ENCODE results near the gene KCNMA1.

Gene KCNMA1

GRCh38 chr10:77357611-77358310 lies 279.8 kb downstream of the KCNMA1 start:
- TF ChIP-seq CTCF (IDR thresholded peaks at IDR 0.05), result no peak
- no peaks in the 10 kb centered on the region for H3K9me3 ChIP-seq
- H3K27ac ChIP-seq, result no peak overlapping the region
- H3K27me3 ChIP-seq, result peaks cover 5% of the 10 kb centered on the region
- no peak overlapping the region for H3K4me3 ChIP-seq (ENCODE audit: low read depth in 1 of 2, low read length in 1 of 2)
- no peaks in the 10 kb centered on the region for H3K4me1 ChIP-seq (ENCODE audit: control insufficient read depth in 1 of 2, insufficient read depth in 1 of 2, low read depth in 1 of 2, low read length in 1 of 2)
- no peaks in the 10 kb centered on the region for H3K36me3 ChIP-seq

- no peak for TF ChIP-seq CTCF (IDR thresholded peaks at IDR 0.05)
- no peaks in the 10 kb centered on the region for H3K4me1 ChIP-seq (ENCODE audit: control insufficient read depth in 1 of 2, insufficient read depth in 1 of 2, low read depth in 1 of 2, low read length in 1 of 2)
- no peaks in the 10 kb centered on the region for H3K9me3 ChIP-seq
- no peak overlapping the region for H3K27ac ChIP-seq
- H3K27me3 ChIP-seq, result peaks cover 5% of the 10 kb centered on the region
- no peak overlapping the region for H3K4me3 ChIP-seq (ENCODE audit: low read depth in 1 of 2, low read length in 1 of 2)
- no peaks in the 10 kb centered on the region for H3K36me3 ChIP-seq
Observed at GRCh38 chr10:77357185-77357584, 280.4 kb downstream of the KCNMA1 start.

GRCh38 chr10:77355844-77356243 lies 281.8 kb downstream of the KCNMA1 start:
- H3K36me3 ChIP-seq, result no peaks in the 10 kb centered on the region
- no peak overlapping the region for H3K27ac ChIP-seq
- no peak for TF ChIP-seq CTCF (IDR thresholded peaks at IDR 0.05)
- no peak overlapping the region for H3K4me3 ChIP-seq (ENCODE audit: low read depth in 1 of 2, low read length in 1 of 2)
- H3K4me1 ChIP-seq (ENCODE audit: control insufficient read depth in 1 of 2, insufficient read depth in 1 of 2, low read depth in 1 of 2, low read length in 1 of 2), result no peaks in the 10 kb centered on the region
- H3K9me3 ChIP-seq, result no peaks in the 10 kb centered on the region
- peaks cover 13% of the 10 kb centered on the region for H3K27me3 ChIP-seq

GRCh38 chr10:77351386-77351785 lies 286.2 kb downstream of the KCNMA1 start:
- TF ChIP-seq CTCF (IDR thresholded peaks at IDR 0.05), result no peak
- Histone ChIP-seq H3K9me3 (no peaks in the 10 kb centered on the region), H3K27ac (no peak overlapping the region)

GRCh38 chr10:77350711-77351119 lies 286.9 kb downstream of the KCNMA1 start:
- Histone ChIP-seq H3K4me1 (ENCODE audit: control insufficient read depth in 1 of 2, insufficient read depth in 1 of 2, low read depth in 1 of 2, low read length in 1 of 2) (no peaks in the 10 kb centered on the region), H3K36me3 (no peaks in the 10 kb centered on the region), H3K9me3 (no peaks in the 10 kb centered on the region), H3K27ac (no peak overlapping the region), H3K4me3 (ENCODE audit: low read depth in 1 of 2, low read length in 1 of 2) (no peak overlapping the region), H3K27me3 (peaks cover 8% of the 10 kb centered on the region)
- no peak for TF ChIP-seq CTCF (IDR thresholded peaks at IDR 0.05)

More at GRCh38 chr10:77351386-77351785, 286.2 kb downstream of the KCNMA1 start:
- H3K4me3 ChIP-seq (ENCODE audit: low read depth in 1 of 2, low read length in 1 of 2), result no peak overlapping the region
- no peaks in the 10 kb centered on the region for H3K36me3 ChIP-seq
- peaks cover 9% of the 10 kb centered on the region for H3K27me3 ChIP-seq
- no peaks in the 10 kb centered on the region for H3K4me1 ChIP-seq (ENCODE audit: control insufficient read depth in 1 of 2, insufficient read depth in 1 of 2, low read depth in 1 of 2, low read length in 1 of 2)
